HEK293 (cell line): ENCODE results near the gene RNF138.

Source experiments
- TCF7L2 ChIP-seq: IDR thresholded peaks from 2 replicates; pipeline ENCODE4 v1.6.1; 2011; ENCODE audit warnings: low read depth, mild to moderate bottlenecking, inconsistent platforms, low read length, moderate library complexity, borderline replicate concordance
- ZFP3 ChIP-seq: fragments of 450-650 bp; formaldehyde crosslinking; IDR thresholded peaks from 2 replicates; pipeline ENCODE4 v1.5.1; 2016; ENCODE audit warnings: low read depth, missing biosample characterization, missing genetic modification characterization
- ZFP41 ChIP-seq: fragments of 450-650 bp; formaldehyde crosslinking; IDR thresholded peaks from 2 replicates; pipeline ENCODE4 v1.5.1; 2016; ENCODE audit warnings: missing biosample characterization, missing genetic modification characterization, borderline replicate concordance

DNA sequence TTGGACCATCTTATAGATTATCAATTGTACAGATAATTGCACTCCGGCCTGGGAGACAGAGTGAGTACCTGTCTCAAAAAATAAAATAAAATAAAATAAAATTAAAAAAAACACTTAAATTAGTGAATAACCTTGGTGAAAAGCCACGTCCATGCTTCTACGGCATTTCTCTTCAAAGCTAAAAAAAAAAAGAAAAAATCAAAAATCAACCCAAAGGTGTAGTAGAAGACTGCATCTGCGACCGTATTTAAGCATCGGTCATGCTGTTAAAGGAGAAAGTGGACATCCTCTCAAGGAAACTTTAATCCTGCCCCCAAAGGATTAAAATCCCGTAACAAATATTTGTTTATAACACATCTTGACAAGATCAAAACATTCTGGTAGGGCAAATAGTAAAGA is 350 bp upstream of the RNF138 start:
- no peak for TF ChIP-seq ZFP3
- no peak for TF ChIP-seq TCF7L2
- TF ChIP-seq ZFP41 (tag by site-specific recombination) = no peak
